Epithelial cell of alveolus of lung (primary cell): ENCODE results near the gene DAPP1. TPM values are rescaled to one million over a fixed set of nuclear protein-coding genes. Genes with fewer than 3 reads are reported as not detected.

ENCODE experiments used
- total RNA-seq: library from RNA; depleted of rRNA; stranded (reverse); fragments of >200 nt; gene quantifications from 2 replicates; pipeline ENCODE4 v1.2.1, GENCODE V29; 2015

The DAPP1 gene
- 0.39 TPM in 1 of 2 replicates, not detected in the other for total RNA-seq

GRCh38 chr4:99816545-99817308 is at the start of gene DAPP1:
DAPP1 (plus strand) TSS chr4:99816827; CDS start chr4:99816914, 87 bp downstream.

GRCh38 chr4:99894161-99894997 is 77.8 kb downstream of the DAPP1 start, which contains the start of gene LAMTOR3:
LAMTOR3 (minus strand) TSS chr4:99894427; CDS start chr4:99893963, 464 bp downstream.

Other genes with a start within 250 kb of the DAPP1 start
- gene MTTP, start 242.0 kb upstream of the DAPP1 start, total RNA-seq = 0.08 and 0.26 TPM in 2 replicates
- gene C4orf54, start 159.0 kb upstream of the DAPP1 start, total RNA-seq = under 0.01 TPM in 2 replicates
- gene LAMTOR3, start 77.6 kb downstream of the DAPP1 start, total RNA-seq = 27.9 and 65.1 TPM in 2 replicates
- gene DNAJB14, start 129.8 kb downstream of the DAPP1 start, total RNA-seq = 15.9 and 29.1 TPM in 2 replicates
- gene H2AZ1, start 133.4 kb downstream of the DAPP1 start, total RNA-seq = 408 and 719 TPM in 2 replicates